GM12892 (cell line): Measurements from ENCODE around the gene KCNH1.

Experiments
- POLR2A ChIP-seq: IDR thresholded peaks from 2 replicates; pipeline ENCODE4 v1.6.1; 2011; ENCODE audit warnings: low read depth, low read length, control low read depth
- POLR2AphosphoS5 ChIP-seq: IDR thresholded peaks from 2 replicates; pipeline ENCODE4 v1.6.1; 2011; ENCODE audit warnings: low read depth, low read length, control low read depth
- TAF1 ChIP-seq: IDR thresholded peaks from 2 replicates; pipeline ENCODE4 v1.6.1; 2011; ENCODE audit warnings: low read depth, mild to moderate bottlenecking, control low read depth, low read length, borderline replicate concordance

DNA sequence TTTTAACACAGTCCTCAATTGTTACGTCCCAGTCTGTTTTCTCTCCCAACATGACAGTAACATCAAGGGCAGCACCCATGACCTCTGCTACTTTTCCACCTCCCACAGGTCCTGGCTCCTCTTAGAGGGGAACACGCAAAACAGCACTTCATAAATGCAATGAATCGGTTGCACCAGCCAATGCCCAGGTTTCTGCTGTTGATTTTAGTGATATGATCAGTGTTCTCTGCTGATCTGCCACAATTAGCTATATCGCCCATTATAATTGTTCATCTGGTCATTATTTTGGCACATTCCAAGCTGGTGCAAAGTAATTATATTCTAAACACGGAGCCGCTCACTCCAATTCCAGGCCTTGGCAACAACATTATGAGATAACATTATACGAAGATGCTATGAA, 184.5 kb downstream of the KCNH1 start:
- no peak for TF ChIP-seq POLR2AphosphoS5
- TF ChIP-seq POLR2A, result no peak
- TF ChIP-seq TAF1, result no peak
